ENCODE results near the gene ST3GAL6.

DNA sequence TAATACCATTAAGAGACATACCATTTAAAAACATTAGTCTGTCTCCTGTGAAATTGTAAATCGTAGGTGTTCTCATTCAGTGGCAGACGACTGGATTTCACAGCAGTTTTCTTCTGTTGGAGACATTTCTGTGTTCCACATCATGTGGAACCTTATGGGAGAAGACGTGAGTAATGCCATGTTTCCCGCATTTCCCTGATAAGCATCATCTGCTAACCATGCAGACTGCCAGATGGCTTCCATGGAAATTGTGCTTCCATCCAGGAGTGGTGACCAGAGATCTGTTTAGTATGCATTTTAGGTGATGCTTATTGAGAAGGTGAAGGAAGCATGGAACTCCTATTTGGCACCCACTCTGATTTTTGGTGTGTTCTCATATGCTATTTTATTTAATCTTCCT lies 28.4 kb upstream of the ST3GAL6 start:
- TF ChIP-seq, protein P1, sequence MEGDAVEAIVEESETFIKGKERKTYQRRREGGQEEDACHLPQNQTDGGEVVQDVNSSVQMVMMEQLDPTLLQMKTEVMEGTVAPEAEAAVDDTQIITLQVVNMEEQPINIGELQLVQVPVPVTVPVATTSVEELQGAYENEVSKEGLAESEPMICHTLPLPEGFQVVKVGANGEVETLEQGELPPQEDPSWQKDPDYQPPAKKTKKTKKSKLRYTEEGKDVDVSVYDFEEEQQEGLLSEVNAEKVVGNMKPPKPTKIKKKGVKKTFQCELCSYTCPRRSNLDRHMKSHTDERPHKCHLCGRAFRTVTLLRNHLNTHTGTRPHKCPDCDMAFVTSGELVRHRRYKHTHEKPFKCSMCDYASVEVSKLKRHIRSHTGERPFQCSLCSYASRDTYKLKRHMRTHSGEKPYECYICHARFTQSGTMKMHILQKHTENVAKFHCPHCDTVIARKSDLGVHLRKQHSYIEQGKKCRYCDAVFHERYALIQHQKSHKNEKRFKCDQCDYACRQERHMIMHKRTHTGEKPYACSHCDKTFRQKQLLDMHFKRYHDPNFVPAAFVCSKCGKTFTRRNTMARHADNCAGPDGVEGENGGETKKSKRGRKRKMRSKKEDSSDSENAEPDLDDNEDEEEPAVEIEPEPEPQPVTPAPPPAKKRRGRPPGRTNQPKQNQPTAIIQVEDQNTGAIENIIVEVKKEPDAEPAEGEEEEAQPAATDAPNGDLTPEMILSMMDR (IDR thresholded peaks at IDR 0.05; ENCODE audit: low read depth, low read length, poor library complexity, severe bottlenecking) = no peak
- TF ChIP-seq EZH2phosphoT487 (IDR thresholded peaks at IDR 0.05; ENCODE audit: borderline replicate concordance, low read length) = no peak

Measured in DOHH2 (cell line).